ENCODE results near the gene OOSP4A.

GRCh38 chr11:59918480-59918879 is 45.4 kb upstream of the OOSP4A start:
- no peak for TF ChIP-seq CTCF (IDR thresholded peaks at IDR 0.05)
- TF ChIP-seq POLR2A (IDR thresholded peaks at IDR 0.05) = no peak

Measured in Peyer's patch (tissue), 4 donors.